DOHH2 (cell line): ENCODE results near the gene NAP1L4.

Source experiments
- CTCF ChIP-seq: fragments of 200-600 bp; sonication (generic); IDR thresholded peaks from one replicate; pipeline ENCODE4 v1.5.1; 2014; ENCODE audit warnings: antibody characterized with exemption, mild to moderate bottlenecking, low read depth, low read length; ENCODE audit not compliant: poor library complexity, severe bottlenecking
- EZH2phosphoT487 ChIP-seq: fragments of 200-600 bp; sonication (generic); IDR thresholded peaks from 2 replicates; pipeline ENCODE4 v1.6.1; 2017; ENCODE audit warnings: borderline replicate concordance, mild to moderate bottlenecking, antibody characterized with exemption, low read length, moderate library complexity, mixed read lengths

- TF ChIP-seq CTCF (no peak), EZH2phosphoT487 (no peak)
Measured at GRCh38 chr11:2896047-2896446, 96.1 kb downstream of the NAP1L4 start.
